NCI-H2227 (cell line): ENCODE data around the gene HTR3E.
"Not testable (repeated sequence)": the region's sequence is repeated elsewhere in the genome, so short reads cannot be mapped to it uniquely, and the experiment has no call there.

Source experiments
- DNase-seq: peaks from one replicate; lab custom pipeline; 2025; ENCODE audit not compliant: unreplicated experiment; lab: John Stamatoyannopoulos, UW

HTR3E gene

DNA sequence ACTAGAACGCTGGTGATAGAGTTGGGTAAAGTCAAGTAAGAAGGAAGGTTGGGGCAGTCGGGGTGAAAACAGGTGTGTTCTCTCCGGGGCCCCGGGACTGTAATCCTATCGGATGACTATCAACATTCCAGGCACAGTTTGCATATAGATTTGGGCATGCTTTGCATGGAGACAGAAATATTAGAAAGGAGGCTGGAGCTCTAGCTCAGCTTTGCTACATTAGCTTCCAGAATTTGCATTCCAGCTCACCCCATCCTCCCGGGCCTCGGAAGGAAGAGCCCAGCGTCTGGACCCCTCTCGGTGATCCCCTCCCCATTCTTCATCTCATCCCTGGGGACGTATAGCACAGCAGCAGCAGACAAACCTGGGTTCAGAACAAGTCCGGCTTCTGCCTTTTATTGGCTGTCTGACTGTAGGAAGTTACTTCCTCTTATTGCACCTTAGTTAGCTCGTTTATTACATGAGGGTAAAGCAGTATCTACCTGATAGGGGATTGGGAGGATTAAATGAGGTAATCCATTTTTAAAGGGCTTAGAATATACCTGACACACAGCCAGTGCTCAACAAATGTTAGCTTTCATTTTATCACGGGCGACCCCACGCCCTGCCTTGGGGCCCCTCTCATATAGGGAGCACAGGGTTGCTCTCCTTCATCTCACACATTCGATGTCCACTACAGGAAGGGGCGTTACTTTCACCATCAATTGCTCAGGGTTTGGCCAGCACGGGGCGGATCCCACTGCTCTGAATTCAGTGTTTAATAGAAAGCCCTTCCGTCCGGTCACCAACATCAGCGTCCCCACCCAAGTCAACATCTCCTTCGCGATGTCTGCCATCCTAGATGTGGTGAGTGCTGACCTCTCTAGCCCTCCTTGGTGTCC, 3.2 kb downstream of the HTR3E start:
- no peak for DNase-seq

- DNase-seq, result no peak
These were observed 13.5 kb downstream of the HTR3E start for GRCh38 chr3:184110316-184110725.

- no peak for DNase-seq
These were observed 19.2 kb downstream of the HTR3E start for GRCh38 chr3:184116017-184116416.

DNA sequence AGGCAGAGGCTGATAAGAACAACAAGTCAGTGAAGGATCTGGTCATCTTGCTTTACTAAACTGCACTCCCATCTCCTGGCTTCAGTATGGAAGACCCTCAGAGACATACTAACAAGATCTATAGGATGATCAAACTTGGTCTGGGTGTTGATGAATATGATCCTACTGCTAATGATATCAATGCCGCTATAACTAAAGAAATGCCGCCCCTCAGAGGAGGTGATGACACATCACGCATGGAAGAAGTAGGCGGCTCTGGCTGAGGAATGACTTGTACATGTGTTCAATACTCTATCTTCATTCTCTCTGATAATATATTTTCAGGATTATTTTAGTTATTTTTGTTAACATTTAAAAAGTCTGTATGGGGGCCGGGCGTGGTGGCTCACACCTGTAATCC, 20.8 kb downstream of the HTR3E start:
- no peak for DNase-seq

DNA sequence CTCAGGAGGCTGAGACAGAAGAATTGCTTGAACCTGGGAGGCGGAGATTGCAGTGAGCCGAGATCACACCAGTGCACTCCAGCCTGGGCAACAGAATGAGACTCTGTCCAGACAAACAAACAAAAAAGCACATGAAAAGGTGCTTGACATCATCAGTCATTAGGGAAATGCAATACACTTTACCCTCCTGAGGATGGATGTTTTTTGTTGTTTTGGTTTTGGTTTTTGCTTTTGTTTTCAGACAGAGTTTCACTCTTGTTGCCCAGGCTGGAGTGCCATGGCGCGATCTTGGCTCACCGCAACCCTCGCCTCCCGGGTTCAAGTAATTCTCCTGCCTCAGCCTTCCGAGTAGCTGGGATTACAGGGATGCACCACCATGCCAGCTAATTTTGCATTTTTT, 24.2 kb downstream of the HTR3E start:
- not testable (repeated sequence) for DNase-seq

- DNase-seq, result no peak
These were observed 29.1 kb downstream of the HTR3E start for GRCh38 chr3:184126006-184126405.

DNA sequence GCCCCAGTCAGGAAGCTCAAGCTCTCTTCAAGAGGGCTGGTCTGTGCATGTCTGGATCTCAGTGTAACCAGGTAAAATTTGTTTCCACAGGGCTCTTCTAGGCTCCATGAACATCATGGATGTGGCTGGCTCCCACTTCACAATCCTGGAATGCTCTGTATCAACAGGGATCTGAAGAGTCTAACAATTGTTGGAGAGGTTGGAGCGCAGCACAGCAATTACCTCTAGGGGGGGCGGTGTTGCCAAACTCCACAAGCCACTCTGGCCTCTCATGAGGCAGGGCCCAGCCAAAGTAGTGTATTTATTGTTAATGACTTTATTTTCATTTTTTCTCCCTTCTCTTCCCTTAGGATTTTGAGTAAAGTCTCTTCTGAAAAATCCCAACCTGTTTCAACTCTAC, 32.1 kb downstream of the HTR3E start:
- peak; percentile 51 for DNase-seq

DNA sequence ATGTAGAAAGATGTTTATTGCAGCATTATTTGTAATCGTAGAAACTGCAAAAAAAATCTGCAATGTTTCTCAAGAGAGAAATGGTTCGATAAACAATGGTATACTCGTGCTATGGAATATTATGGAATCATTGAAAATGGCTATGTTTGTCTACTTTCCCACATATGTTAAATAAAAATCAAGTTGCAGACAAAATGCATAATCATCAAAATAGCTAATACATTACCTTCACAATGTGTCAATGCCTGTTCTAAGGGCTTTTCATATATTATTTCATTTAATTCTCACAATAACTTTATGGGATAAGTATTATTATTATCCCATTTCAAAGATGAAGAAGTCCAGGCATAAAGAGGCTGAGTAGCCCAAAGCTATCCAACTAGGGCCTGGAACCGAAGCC, 36.1 kb downstream of the HTR3E start:
- DNase-seq, result no peak

DNA sequence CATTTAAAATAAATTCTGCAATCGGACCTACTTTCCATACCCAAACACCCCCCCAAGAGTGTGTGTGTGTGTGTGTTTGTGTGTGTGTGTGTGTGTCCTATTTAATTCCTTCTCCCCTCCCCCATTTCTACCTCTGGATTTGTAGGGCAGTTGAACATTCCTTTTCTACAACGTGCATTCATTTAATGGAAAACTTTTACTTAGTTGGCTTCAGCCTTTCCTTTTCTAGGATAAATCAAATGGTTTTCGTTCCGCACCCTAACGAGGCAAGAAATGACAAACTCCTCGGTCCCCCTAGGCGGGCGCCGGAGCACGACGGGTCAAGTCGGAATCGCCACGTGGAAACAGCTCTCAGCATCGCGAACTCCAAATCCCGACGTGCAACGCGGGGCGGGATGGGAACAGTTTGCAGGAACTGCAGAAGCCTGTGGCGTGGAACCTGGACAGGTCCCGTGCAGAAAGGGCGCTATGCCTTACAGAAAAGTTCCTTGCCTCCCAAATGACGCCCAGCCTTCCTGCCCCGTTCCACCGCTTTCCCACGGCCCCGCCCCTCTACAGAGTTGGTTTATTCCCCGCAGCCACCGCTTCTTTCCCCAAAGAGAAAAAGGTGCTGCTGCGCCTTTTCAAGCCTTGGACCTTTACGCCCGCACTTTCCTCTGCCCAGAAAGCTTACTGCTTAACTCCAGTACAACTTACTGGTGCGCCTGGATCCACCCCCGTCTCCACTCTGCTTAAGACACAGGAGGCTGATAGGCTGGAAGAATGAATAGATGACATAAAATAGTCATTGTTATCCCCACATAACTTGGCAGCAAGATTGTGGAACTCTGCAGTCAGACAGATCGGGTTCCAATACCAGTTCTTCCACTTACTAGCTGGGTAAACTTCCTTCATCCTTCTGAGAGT, 37.2 kb downstream of the HTR3E start:
- peak; percentile 87 for DNase-seq

DNA sequence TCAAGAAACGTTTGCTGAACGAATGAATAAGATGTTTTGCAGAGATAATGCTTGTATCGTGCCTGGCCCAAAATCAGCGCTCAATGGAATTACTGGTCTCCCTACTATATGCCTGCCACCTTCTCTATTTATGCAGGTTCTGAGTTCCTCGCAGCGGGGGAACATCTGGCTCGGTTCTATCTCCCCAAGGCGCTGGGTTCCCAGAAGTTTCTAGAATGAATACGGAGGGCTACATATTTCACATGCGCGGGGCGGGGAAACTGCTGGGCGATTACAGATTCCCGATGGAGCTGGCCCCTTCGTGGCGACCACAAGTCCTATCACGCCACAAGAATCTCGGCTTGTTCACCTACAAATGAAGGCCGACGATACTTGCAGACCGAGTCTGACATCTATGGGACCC, 37.9 kb downstream of the HTR3E start:
- peak; percentile 47 for DNase-seq

- peak; percentile 95 for DNase-seq
These were observed 38.5 kb downstream of the HTR3E start, which contains the start of gene EIF2B5 for GRCh38 chr3:184135149-184135910. TSS of gene EIF2B5 (plus strand) at chr3:184135358. CDS start at chr3:184135386, 28 bp downstream.

DNA sequence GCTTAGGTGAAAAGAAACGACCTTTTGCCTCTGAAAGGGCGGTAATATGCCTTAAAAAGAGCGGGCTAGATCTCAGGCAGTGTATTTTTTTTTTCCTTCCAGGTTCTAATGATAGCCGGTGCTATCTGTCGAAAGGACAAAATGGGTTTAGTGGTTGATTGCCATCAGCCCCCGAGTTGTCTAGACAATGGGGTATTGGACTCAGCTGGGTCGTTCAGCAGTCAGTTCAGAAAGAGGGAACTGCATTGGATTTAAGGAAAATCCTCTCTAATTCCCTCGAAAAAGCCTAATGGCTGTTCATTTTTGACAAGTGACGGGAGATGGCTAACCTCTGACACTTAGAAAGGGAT, 39.0 kb downstream of the HTR3E start:
- DNase-seq, result no peak

DNA sequence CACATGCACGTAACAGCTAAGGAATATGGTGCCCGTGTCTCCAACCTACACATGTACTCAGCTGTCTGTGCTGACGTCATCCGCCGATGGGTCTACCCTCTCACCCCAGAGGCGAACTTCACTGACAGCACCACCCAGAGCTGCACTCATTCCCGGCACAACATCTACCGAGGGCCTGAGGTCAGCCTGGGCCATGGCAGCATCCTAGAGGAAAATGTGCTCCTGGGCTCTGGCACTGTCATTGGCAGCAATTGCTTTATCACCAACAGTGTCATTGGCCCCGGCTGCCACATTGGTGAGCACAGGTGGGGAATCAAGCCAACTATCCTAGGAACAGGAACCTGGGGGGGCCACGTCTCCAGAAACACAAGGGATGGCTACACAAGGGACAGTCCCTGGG, 43.6 kb downstream of the HTR3E start:
- no peak for DNase-seq

- no peak for DNase-seq
These were observed 45.3 kb downstream of the HTR3E start for GRCh38 chr3:184142199-184142598.

GRCh38 chr3:184143327-184143726, 46.5 kb downstream of the HTR3E start:
- DNase-seq, result no peak

- no peak for DNase-seq
These were observed 47.6 kb downstream of the HTR3E start for GRCh38 chr3:184144505-184144904.

DNA sequence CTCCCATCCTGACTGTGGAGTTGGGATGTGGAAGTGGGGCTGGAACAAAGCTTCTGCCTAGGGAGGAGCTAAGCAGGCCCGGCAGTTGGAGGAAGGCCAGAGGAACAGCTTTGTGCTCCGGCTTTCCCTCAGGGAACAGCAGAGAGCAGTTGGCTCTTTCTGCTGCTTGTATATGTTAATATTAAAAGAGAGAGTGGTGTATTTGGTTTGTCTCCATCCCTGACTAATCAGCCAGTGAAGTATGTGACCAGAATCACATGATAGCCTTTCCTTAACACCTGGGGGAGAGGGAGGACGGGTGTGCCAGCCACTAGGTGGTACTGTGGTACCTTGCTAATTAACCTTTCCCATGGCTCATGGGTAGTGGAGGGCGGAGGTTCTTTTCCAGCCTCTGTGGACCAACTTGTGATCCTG, 48.3 kb downstream of the HTR3E start:
- DNase-seq, result no peak

DNA sequence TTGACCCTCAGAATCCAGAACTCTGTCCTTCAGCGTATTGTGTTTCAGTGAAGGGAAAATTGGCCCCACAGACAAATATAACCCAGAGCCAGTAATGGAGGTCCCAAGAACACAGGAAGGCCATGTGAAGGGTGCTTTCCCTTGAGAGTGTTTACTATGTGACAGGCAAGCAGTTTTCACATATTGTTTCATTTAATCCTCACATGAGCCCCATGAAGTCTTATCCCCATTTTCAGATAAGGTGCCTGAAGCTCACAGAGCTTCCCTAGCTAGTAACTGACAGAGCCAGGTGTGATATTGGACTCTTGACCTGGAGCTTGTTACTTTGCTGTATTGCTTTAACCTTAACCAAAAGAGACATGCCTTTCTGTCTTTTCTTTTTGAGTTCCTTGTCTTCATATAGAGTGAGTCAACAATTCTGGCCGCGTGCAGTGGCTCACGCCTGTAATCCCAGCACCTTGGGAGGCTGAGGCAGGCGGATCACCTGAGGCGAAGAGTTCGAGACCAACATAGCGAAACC, 48.9 kb downstream of the HTR3E start:
- DNase-seq, result no peak

GRCh38 chr3:184148076-184148475, 51.2 kb downstream of the HTR3E start:
- DNase-seq, result no peak

DNA sequence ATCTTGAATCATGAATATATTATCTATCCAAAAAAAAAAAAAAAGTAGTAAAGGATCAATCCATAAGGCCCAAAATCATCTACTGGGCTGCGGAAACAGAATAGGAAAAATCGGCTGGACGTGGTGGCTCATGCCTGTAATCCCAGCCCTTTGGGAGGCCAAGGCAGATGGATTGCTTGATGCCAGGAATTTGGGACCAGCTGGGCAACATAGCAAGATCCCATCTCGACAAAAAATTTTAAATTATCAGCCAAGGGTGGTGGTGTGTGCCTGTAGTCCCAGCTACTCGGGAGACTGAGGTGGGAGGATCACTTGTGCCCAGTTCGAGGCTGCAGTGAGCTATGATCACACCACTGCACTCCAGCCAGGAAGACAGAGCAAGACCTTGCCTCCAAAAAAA, 52.3 kb downstream of the HTR3E start:
- DNase-seq, result no peak

GRCh38 chr3:184149770-184150169, 52.9 kb downstream of the HTR3E start:
- not testable (repeated sequence) for DNase-seq
